ENCODE measurements around the gene LHFPL2. TPM values are rescaled to one million over a fixed set of nuclear protein-coding genes. Genes with fewer than 3 reads are reported as not detected.
A peak's percentile ranks its signal among the peaks of the same experiment; 100 is the strongest.

The LHFPL2 gene
- total RNA-seq, 1 experiment from 2014 or later = 17.9 TPM

GRCh38 chr5:78594021-78594420, 54.6 kb downstream of the LHFPL2 start:
- H3K79me2 ChIP-seq (ENCODE audit: insufficient read depth, low read length) = peaks cover 14% of the 10 kb centered on the region; the same call in 1 of the 2 replicates
- no peak for ATAC-seq
- peaks cover 54 to 84% of the 10 kb centered on the region in 2 experiments for H3K4me1 ChIP-seq (ENCODE audit: control insufficient read depth in 1 of 2, insufficient read depth in 2 of 2, low read length in 2 of 2)
- no peak for TF ChIP-seq ELF1 (IDR thresholded peaks at IDR 0.05; ENCODE audit: borderline replicate concordance, low read depth)
- no peak overlapping the region; the same call in 1 of the 2 replicates for H3K9ac ChIP-seq (ENCODE audit: low read length)
- ChIA-PET CTCF (no interaction called here), RAD21 (ENCODE audit: low non-redundant PET in 1 of 2, low total read pairs in 2 of 2, uncharacterized antibody in 2 of 2, unreplicated experiment in 2 of 2) (no interaction called here), POLR2A (no interaction called here)
- BruUV-seq (replicated peaks) = no TSS peak
- no peaks in the 10 kb centered on the region for H3K36me3 ChIP-seq (ENCODE audit: control insufficient read depth in 1 of 2, insufficient read depth in 2 of 2, low read length in 2 of 2)
- H3K4me3 ChIP-seq (replicated peaks in 1 of 2; ENCODE audit: low read depth in 1 of 2, low read length in 2 of 2) = no peak overlapping the region
- peak overlapping the region; percentile 62; the same call in 1 of the 2 replicates for H3K27ac ChIP-seq (ENCODE audit: low read depth, low read length)
- H3K4me2 ChIP-seq (ENCODE audit: low read length) = peak overlapping the region; percentile 80
- no peaks in the 10 kb centered on the region for H4K20me1 ChIP-seq (ENCODE audit: insufficient read depth)
- intact Hi-C loops (cut with micrococcal nuclease) = no loop called here
- no peaks in the 10 kb centered on the region for H3K9me3 ChIP-seq (ENCODE audit: control insufficient read depth in 1 of 2, insufficient read depth in 1 of 2, low read depth in 1 of 2, low read length in 2 of 2)
- H3K9me2 ChIP-seq (ENCODE audit: insufficient read depth) = no peaks in the 10 kb centered on the region
- H2AFZ ChIP-seq (ENCODE audit: low read depth, low read length, poor library complexity, severe bottlenecking) = no peak overlapping the region
- H3K27me3 ChIP-seq (ENCODE audit: insufficient read depth, low read length) = no peaks in the 10 kb centered on the region
- DNase-seq (ENCODE audit: low read depth, low spot score) = no peak

- Histone ChIP-seq H3K9ac (ENCODE audit: low read length) (no peak overlapping the region), H3K79me2 (ENCODE audit: insufficient read depth, low read length) (peaks cover 14% of the 10 kb centered on the region; the same call in 1 of the 2 replicates), H3K27ac (ENCODE audit: low read depth, low read length) (no peak overlapping the region), H3K4me3 (replicated peaks in 1 of 2; ENCODE audit: low read depth in 1 of 2, low read length in 2 of 2) (no peak overlapping the region), H3K27me3 (ENCODE audit: insufficient read depth, low read length) (no peaks in the 10 kb centered on the region), H3K4me2 (ENCODE audit: low read length) (no peak overlapping the region), H3K9me3 (ENCODE audit: control insufficient read depth in 1 of 2, insufficient read depth in 1 of 2, low read depth in 1 of 2, low read length in 2 of 2) (no peaks in the 10 kb centered on the region), H2AFZ (ENCODE audit: low read depth, low read length, poor library complexity, severe bottlenecking) (no peak overlapping the region), H3K36me3 (ENCODE audit: control insufficient read depth in 1 of 2, insufficient read depth in 2 of 2, low read length in 2 of 2) (no peaks in the 10 kb centered on the region), H3K4me1 (ENCODE audit: control insufficient read depth in 1 of 2, insufficient read depth in 2 of 2, low read length in 2 of 2) (peaks cover 53 to 79% of the 10 kb centered on the region in 2 experiments), H3K9me2 (ENCODE audit: insufficient read depth) (no peaks in the 10 kb centered on the region), H4K20me1 (ENCODE audit: insufficient read depth) (no peaks in the 10 kb centered on the region)
- ATAC-seq (no peak), DNase-seq (ENCODE audit: low read depth, low spot score) (no peak)
- CTCF ChIA-PET = no interaction called here
- RAD21 ChIA-PET (ENCODE audit: low non-redundant PET in 1 of 2, low total read pairs in 2 of 2, uncharacterized antibody in 2 of 2, unreplicated experiment in 2 of 2) = no interaction called here
- no TSS peak for BruUV-seq (replicated peaks)
- intact Hi-C loops (cut with micrococcal nuclease) = no loop called here
- POLR2A ChIA-PET = no interaction called here
- TF ChIP-seq ELF1 (IDR thresholded peaks at IDR 0.05; ENCODE audit: borderline replicate concordance, low read depth) (no peak), CBX3 (IDR thresholded peaks at IDR 0.05; ENCODE audit: low read depth) (no peak), JUND (IDR thresholded peaks at IDR 0.05) (no peak), CTCF (IDR thresholded peaks at IDR 0.05 in 2 of 3, conservative IDR thresholded peaks at IDR 0.05 in 1 of 3; ENCODE audit: borderline replicate concordance in 1 of 3, insufficient read depth in 1 of 3, low read depth in 2 of 3, low read length in 2 of 3) (no peak), SRF (IDR thresholded peaks at IDR 0.05; ENCODE audit: low read depth) (no peak), ATF3 (IDR thresholded peaks at IDR 0.05) (no peak), FOSL1 (IDR thresholded peaks at IDR 0.05; ENCODE audit: low read depth) (no peak), POLR2AphosphoS5 (IDR thresholded peaks at IDR 0.05; ENCODE audit: low read depth, low read length) (no peak), POLR2A (IDR thresholded peaks at IDR 0.05; ENCODE audit: borderline replicate concordance, extremely low read depth, insufficient read depth, insufficient read length) (no peak), EGR1 (IDR thresholded peaks at IDR 0.05; ENCODE audit: low read depth) (no peak), SP1 (IDR thresholded peaks at IDR 0.05; ENCODE audit: low read depth) (no peak), TCF7L2 (IDR thresholded peaks at IDR 0.05; ENCODE audit: borderline replicate concordance, extremely low read depth, insufficient read depth, insufficient read length) (no peak), REST (IDR thresholded peaks at IDR 0.05; ENCODE audit: low read depth) (no peak), YY1 (IDR thresholded peaks at IDR 0.05; ENCODE audit: extremely low read depth, insufficient replicate concordance, low read depth, low read length) (no peak), RAD21 (IDR thresholded peaks at IDR 0.05; ENCODE audit: low read depth) (no peak), ZNF274 (IDR thresholded peaks at IDR 0.05; ENCODE audit: low read depth, low read length) (no peak)
Observed at GRCh38 chr5:78593465-78593864, 55.1 kb downstream of the LHFPL2 start.
